Stromal cell of bone marrow (primary cell): Measurements from ENCODE around the gene EPOP.
"Not testable (repeated sequence)": the region's sequence is repeated elsewhere in the genome, so short reads cannot be mapped to it uniquely, and the experiment has no call there.

ENCODE experiments used
- DNase-seq: peaks from one replicate; pipeline ENCODE4 v3.0.0-alpha.2; 2012; ENCODE audit warnings: low read depth

The EPOP gene

DNA sequence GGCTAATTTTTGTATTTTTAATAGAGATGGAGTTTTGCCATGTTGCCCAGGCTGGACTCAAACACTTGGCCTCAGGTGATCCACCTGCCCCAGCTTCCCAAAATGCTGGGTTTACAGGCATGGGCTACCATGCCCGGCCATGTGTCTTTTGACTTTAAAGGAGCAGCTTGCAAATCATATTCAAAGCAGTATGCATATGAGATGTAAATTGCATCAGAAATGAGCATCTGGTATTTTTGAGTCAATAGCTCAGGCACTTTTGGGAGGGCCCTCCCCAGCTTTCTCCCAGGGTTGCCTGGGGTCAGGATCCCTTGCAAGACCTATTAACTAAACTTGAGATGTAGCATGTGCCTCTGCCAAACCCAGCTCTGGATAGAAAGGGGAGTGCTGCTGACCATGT lies 21.5 kb downstream of the EPOP start:
- no peak for DNase-seq

- not testable (repeated sequence) for DNase-seq
Measured at GRCh38 chr17:38650653-38651173, 24.0 kb downstream of the EPOP start.

DNA sequence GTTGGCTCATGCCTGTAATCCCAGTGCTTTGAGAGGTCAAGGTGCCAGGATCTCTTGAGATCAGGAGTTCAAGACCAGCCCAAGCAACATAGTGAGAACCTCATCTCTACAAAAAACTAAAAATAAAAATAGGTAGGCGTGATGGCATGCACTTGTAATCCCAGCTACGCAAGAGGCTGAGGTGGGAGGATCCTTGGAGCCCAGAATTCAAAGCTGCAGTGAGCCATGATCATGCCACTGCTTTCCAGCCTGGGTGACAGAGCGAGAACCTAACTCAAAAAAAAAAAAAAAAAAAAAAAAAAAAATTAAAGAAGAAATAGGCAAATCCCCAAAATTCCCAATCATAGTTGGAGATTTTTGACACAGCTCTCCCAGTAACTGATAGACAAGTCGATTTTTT lies 36.8 kb downstream of the EPOP start:
- DNase-seq, result no peak

- no peak for DNase-seq
Measured at GRCh38 chr17:38636054-38636453, 38.7 kb downstream of the EPOP start.

DNA sequence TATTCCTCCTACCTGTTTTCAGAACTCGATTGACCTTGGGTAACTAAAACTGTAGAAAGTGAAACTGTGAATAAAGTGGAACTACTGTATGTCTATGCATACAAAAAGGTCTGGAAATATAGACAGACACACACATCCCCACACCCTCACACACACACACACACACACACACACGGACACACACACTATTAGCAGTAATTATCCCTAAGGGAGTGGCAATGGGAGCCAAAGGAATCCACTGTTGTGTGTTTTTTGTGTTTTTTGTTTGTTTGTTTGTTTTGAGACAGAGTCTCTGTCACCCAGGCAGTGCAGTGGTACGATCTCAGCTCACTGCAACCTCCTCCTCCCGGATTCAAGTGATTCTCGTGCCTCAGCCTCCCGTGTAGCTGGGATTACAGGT lies 42.4 kb downstream of the EPOP start:
- DNase-seq, result no peak

- no peak for DNase-seq
Measured at GRCh38 chr17:38628441-38628840, 46.3 kb downstream of the EPOP start.

DNA sequence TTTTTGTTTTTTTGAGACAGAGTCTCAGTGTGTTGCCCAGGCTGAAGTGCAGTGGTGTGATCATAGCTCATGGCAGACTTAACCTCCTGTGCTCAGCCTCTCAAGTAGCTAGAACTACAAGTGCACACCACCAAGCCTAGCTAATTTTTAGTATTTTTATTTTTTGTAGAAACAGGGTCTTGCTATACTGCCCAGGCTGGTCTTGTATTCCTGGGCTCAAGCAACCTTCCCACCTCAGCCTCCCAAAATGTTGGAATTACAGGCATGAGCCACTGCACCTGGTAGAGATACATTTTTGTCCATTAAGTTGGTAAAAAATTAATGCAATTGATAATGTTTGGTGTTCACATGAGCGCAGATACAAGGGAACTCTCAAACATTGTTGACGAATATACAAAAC lies 46.8 kb downstream of the EPOP start:
- DNase-seq, result no peak

DNA sequence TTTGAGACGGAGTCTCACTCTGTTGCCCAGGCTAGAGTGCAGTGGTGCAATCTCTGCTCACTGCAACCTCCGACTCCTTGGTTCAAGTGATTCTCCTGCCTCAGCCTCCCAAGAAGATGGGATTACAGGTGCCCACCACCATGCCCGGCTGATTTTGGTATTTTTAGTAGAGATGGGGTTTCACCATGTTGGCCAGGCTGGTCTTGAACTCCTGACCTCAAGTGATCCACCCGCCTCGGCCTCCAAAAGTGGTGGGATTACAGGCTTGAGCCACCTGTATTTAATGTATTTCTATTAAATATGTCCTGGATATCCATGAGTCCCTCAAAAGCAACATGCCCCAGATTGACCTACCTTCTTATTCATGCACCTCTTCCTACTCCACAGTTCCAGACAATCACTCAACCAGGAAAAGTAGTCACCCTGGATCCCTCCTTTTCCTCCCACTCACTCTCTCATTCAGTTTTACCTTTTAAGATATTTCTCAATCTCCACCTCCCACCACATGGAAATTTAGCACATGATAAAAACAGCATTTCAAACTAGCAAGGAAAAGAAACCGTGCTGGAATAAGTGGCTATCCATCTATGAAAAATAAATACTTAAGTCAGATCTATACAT lies 48.0 kb downstream of the EPOP start:
- DNase-seq, result not testable (repeated sequence)

- DNase-seq, result no peak
Measured at GRCh38 chr17:38625482-38625881, 49.3 kb downstream of the EPOP start.

- DNase-seq, result not testable (repeated sequence)
Measured at GRCh38 chr17:38624782-38625355, 49.9 kb downstream of the EPOP start.
